RPMI7951 (cell line): ENCODE data around the gene KIF7. TPM values are rescaled to one million over a fixed set of nuclear protein-coding genes. Genes with fewer than 3 reads are reported as not detected.

Source experiments
- DNase-seq: peaks from one replicate; pipeline ENCODE4 v3.0.0-alpha.2; 2012; ENCODE audit warnings: low read depth
- total RNA-seq: library from RNA; depleted of rRNA; stranded (reverse); fragments of >200 nt; shearing (Covaris generic); gene quantifications from 2 replicates; pipeline ENCODE4 v1.2.3, GENCODE V29; 2014

KIF7 gene
- total RNA-seq, 1 experiment from 2014 or later, result 2.9 TPM

- DNase-seq, result no peak
Measured at GRCh38 chr15:89669309-89669865, 14.1 kb upstream of the KIF7 start.

GRCh38 chr15:89668171-89668570 lies 12.9 kb upstream of the KIF7 start:
- no peak for DNase-seq

- no peak for DNase-seq
Measured at GRCh38 chr15:89667706-89667960, 12.4 kb upstream of the KIF7 start.

- no peak for DNase-seq
Measured at GRCh38 chr15:89666858-89667705, 11.8 kb upstream of the KIF7 start.

- no peak for DNase-seq
Measured at GRCh38 chr15:89666184-89666857, 11.1 kb upstream of the KIF7 start.

GRCh38 chr15:89665449-89666181 lies 10.3 kb upstream of the KIF7 start:
- DNase-seq, result peak; percentile 78

GRCh38 chr15:89664441-89665350 lies 9.4 kb upstream of the KIF7 start:
- DNase-seq, result peak; percentile 20

GRCh38 chr15:89662893-89663626 lies 7.8 kb upstream of the KIF7 start:
- DNase-seq, result peak; percentile 99

- no peak for DNase-seq
Measured at GRCh38 chr15:89660556-89660955, 5.3 kb upstream of the KIF7 start.

- no peak for DNase-seq
Measured at GRCh38 chr15:89659295-89659694, 4.0 kb upstream of the KIF7 start.

- no peak for DNase-seq
Measured at GRCh38 chr15:89657686-89658200, 2.5 kb upstream of the KIF7 start.

- DNase-seq, result peak; percentile 58
Measured at GRCh38 chr15:89656116-89656815, 999 bp upstream of the KIF7 start.

- DNase-seq, result peak; percentile 45
Measured at GRCh38 chr15:89654301-89654761, 936 bp downstream of the KIF7 start.

- no peak for DNase-seq
Measured at GRCh38 chr15:89653578-89653977, 1.7 kb downstream of the KIF7 start.

- DNase-seq, result no peak
Measured at GRCh38 chr15:89652666-89653065, 2.6 kb downstream of the KIF7 start.

GRCh38 chr15:89652131-89652530 lies 3.1 kb downstream of the KIF7 start:
- no peak for DNase-seq

- DNase-seq, result no peak
Measured at GRCh38 chr15:89649716-89650115, 5.6 kb downstream of the KIF7 start.

- DNase-seq, result no peak
Measured at GRCh38 chr15:89649013-89649625, 6.1 kb downstream of the KIF7 start.
